22Rv1 (cell line): ENCODE measurements around the gene MTARC1.

Experiments
- ZFX ChIP-seq: fragments of 450-650 bp; IDR thresholded peaks from 2 replicates; pipeline ENCODE4 v1.6.1; 2017; ENCODE audit warnings: antibody characterized with exemption, borderline replicate concordance
- TF ChIP-seq, protein P1 (sequence below): fragments of 450-650 bp; IDR thresholded peaks from 2 replicates; pipeline ENCODE4 v1.5.1; 2017; ENCODE audit warnings: mild to moderate bottlenecking

DNA sequence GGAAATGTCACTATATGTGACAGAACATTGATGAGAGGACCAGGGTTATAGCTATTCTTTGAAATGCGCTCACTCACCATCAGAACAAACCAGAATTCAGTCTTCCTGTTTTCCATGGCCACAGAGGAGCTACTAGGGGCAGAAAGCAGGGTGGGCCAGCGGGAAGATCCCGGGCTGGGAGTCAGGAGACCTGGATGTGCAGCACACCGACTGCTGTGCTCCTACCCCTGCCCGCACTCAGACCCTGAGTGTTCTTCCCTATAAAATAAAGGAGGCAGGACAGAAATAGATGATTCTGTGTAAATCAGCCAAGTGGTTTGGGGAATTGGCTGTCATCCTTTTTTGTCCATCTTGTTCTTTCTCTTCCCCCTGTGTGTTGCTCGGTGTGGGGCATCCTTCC, 21.0 kb downstream of the MTARC1 start:
- TF ChIP-seq, protein P1, sequence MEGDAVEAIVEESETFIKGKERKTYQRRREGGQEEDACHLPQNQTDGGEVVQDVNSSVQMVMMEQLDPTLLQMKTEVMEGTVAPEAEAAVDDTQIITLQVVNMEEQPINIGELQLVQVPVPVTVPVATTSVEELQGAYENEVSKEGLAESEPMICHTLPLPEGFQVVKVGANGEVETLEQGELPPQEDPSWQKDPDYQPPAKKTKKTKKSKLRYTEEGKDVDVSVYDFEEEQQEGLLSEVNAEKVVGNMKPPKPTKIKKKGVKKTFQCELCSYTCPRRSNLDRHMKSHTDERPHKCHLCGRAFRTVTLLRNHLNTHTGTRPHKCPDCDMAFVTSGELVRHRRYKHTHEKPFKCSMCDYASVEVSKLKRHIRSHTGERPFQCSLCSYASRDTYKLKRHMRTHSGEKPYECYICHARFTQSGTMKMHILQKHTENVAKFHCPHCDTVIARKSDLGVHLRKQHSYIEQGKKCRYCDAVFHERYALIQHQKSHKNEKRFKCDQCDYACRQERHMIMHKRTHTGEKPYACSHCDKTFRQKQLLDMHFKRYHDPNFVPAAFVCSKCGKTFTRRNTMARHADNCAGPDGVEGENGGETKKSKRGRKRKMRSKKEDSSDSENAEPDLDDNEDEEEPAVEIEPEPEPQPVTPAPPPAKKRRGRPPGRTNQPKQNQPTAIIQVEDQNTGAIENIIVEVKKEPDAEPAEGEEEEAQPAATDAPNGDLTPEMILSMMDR = no peak
- no peak for TF ChIP-seq ZFX
